ENCODE measurements around the gene ASB10.

ASB10 gene

GRCh38 chr7:151166629-151167196 lies 20.3 kb downstream of the ASB10 start:
- no peak for FAIRE-seq

GRCh38 chr7:151161757-151162156 lies 25.3 kb downstream of the ASB10 start:
- no peak for FAIRE-seq

GRCh38 chr7:151157645-151158329 lies 29.3 kb downstream of the ASB10 start:
- FAIRE-seq: no peak

GRCh38 chr7:151152643-151153513 lies 34.2 kb downstream of the ASB10 start:
- FAIRE-seq: no peak

GRCh38 chr7:151150388-151150787 lies 36.7 kb downstream of the ASB10 start:
- FAIRE-seq: no peak

- no peak for FAIRE-seq
These were observed 38.5 kb downstream of the ASB10 start for GRCh38 chr7:151148319-151149259.

- no peak for FAIRE-seq
These were observed 40.3 kb downstream of the ASB10 start for GRCh38 chr7:151146761-151147160.

- no peak for FAIRE-seq
These were observed 42.7 kb downstream of the ASB10 start for GRCh38 chr7:151144387-151144786.

GRCh38 chr7:151143261-151144015 lies 43.6 kb downstream of the ASB10 start:
- FAIRE-seq: no peak

- FAIRE-seq: no peak
These were observed 44.4 kb downstream of the ASB10 start for GRCh38 chr7:151142686-151143040.

GRCh38 chr7:151141855-151142685 lies 45.0 kb downstream of the ASB10 start:
- FAIRE-seq: no peak

GRCh38 chr7:151141311-151141854 lies 45.7 kb downstream of the ASB10 start:
- no peak for FAIRE-seq

- FAIRE-seq: no peak
These were observed 46.2 kb downstream of the ASB10 start for GRCh38 chr7:151140826-151141225.

- FAIRE-seq: no peak
These were observed 47.3 kb downstream of the ASB10 start for GRCh38 chr7:151139791-151140190.

- FAIRE-seq: no peak
These were observed 47.8 kb downstream of the ASB10 start for GRCh38 chr7:151139071-151139790.

- no peak for FAIRE-seq
These were observed 48.7 kb downstream of the ASB10 start for GRCh38 chr7:151138153-151138851.

- no peak for FAIRE-seq
These were observed 49.3 kb downstream of the ASB10 start for GRCh38 chr7:151137791-151138152.

GRCh38 chr7:151137076-151137675 lies 49.9 kb downstream of the ASB10 start:
- FAIRE-seq: no peak
